HUES6 (cell line): ENCODE results near the gene GPR33.
"Not testable (repeated sequence)": the region's sequence is repeated elsewhere in the genome, so short reads cannot be mapped to it uniquely, and the experiment has no call there.

Experiments
- H3K27ac ChIP-seq: 2 replicates; pipeline ENCODE4 v1.7.0; 2013; ENCODE audit warnings: low read depth, mild to moderate bottlenecking, low read length, inconsistent platforms
- H3K27me3 ChIP-seq: 2 replicates; pipeline ENCODE4 v1.6.1; 2013; ENCODE audit warnings: low read length; ENCODE audit not compliant: control insufficient read depth, insufficient read depth
- H3K36me3 ChIP-seq: 2 replicates; pipeline ENCODE4 v1.6.1; 2013; ENCODE audit warnings: low read length; ENCODE audit not compliant: control insufficient read depth, insufficient read depth
- H3K4me1 ChIP-seq: 2 replicates; pipeline ENCODE4 v1.6.1; 2013; ENCODE audit warnings: low read length; ENCODE audit not compliant: control insufficient read depth, insufficient read depth
- H3K4me3 ChIP-seq: 2 replicates; pipeline ENCODE4 v1.5.1; 2013; ENCODE audit warnings: low read depth, low read length
- H3K9ac ChIP-seq: one replicate; pipeline ENCODE4 v1.6.1; 2013; ENCODE audit warnings: mild to moderate bottlenecking, low read length
- H3K9me3 ChIP-seq: 2 replicates; pipeline ENCODE4 v1.6.1; 2013; ENCODE audit warnings: low read depth, low read length; ENCODE audit not compliant: control insufficient read depth, insufficient read depth

GPR33 gene

DNA sequence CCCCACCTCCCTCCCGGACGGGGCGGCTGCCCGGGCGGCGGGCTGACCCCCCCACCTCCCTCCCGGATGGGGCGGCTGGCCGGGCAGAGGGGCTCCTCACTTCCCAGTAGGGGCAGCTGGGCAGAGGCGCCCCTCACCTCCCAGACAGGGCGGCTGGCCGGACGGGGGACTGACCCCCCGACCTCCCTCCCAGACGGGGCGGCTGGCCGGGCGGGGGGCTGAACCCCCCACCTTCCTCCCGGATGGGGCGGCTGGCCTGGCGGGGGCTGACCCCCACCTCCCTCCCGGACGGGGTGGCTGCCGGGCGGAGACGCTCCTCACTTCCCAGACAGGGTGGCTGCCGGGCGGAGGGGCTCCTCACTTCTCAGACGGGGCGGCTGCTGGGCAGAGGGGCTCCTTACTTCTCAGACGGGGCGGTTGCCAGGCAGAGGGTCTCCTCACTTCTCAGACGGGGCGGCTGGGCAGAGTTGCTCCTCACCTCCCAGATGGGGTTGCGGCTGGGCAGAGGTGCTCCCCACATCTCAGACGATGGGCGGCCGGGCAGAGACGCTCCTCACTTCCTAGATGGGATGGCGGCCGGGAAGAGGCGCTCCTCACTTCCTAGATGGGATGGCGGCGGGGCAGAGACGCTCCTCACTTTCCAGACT, 50.7 kb downstream of the GPR33 start:
- H3K9me3 ChIP-seq, H3K27me3 ChIP-seq, H3K27ac ChIP-seq, H3K4me3 ChIP-seq, H3K4me1 ChIP-seq, H3K9ac ChIP-seq, H3K36me3 ChIP-seq: not testable (repeated sequence)

DNA sequence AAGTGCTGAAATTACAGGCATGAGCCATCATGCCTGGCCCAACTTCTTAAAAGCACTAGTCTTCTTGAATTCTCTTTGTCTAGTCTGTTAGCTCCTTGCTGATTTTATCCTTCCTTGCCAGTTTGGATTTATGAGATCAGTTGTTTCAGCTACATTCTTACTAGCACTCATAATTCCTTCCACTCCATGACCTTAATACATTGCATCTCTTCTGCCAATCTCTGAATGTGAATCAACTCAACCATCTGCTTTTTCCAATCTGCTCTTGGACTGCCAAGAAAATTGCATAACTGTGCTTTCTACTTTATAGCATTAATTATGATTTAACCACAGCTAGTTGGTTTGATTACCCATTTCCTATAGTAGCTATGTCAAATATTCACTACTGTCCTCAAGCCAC, 52.6 kb downstream of the GPR33 start:
- H3K27ac ChIP-seq: no peak overlapping the region
- H3K36me3 ChIP-seq: peaks cover 6% of the 10 kb centered on the region; the same call in 1 of the 2 replicates
- H3K4me1 ChIP-seq: no peaks in the 10 kb centered on the region

More for the DNA sequence above, 52.6 kb downstream of the GPR33 start:
- H3K9ac ChIP-seq: no peak overlapping the region
- H3K4me3 ChIP-seq: no peak overlapping the region
- no peaks in the 10 kb centered on the region for H3K27me3 ChIP-seq
- H3K9me3 ChIP-seq: peaks cover 14% of the 10 kb centered on the region
